ENCODE results near the gene WASF2.

The WASF2 gene

GRCh38 chr1:27430903-27431600, 58.9 kb downstream of the WASF2 start:
- no peak overlapping the region for H3K4me3 ChIP-seq (replicated peaks; ENCODE audit: insufficient read depth, low read length)
- H3K27ac ChIP-seq (replicated peaks): peak overlapping the region; percentile 72
- peak; percentile 25 to 64 for DNase-seq (ENCODE audit: low read depth in 1 of 2, low spot score in 1 of 2)
- no peak for TF ChIP-seq GABPA (IDR thresholded peaks at IDR 0.05; ENCODE audit: low read depth)
- no peak for TF ChIP-seq CTCF (IDR thresholded peaks at IDR 0.05; ENCODE audit: insufficient read depth, low read length)
- TF ChIP-seq REST (IDR thresholded peaks at IDR 0.05; ENCODE audit: insufficient replicate concordance, low read depth): no peak
- peak; percentile 89 for TF ChIP-seq SPI1 (IDR thresholded peaks at IDR 0.05; ENCODE audit: borderline replicate concordance, low read depth)
- no peak for TF ChIP-seq POLR2AphosphoS5 (IDR thresholded peaks at IDR 0.05; ENCODE audit: low read depth)
- no peaks in the 10 kb centered on the region for H3K27me3 ChIP-seq (ENCODE audit: insufficient read depth, poor library complexity, severe bottlenecking)

GRCh38 chr1:27429029-27429425, 60.9 kb downstream of the WASF2 start:
- TF ChIP-seq CTCF (IDR thresholded peaks at IDR 0.05; ENCODE audit: insufficient read depth, low read length): no peak
- no peak for TF ChIP-seq REST (IDR thresholded peaks at IDR 0.05; ENCODE audit: insufficient replicate concordance, low read depth)
- TF ChIP-seq SPI1 (IDR thresholded peaks at IDR 0.05; ENCODE audit: borderline replicate concordance, low read depth): no peak
- TF ChIP-seq POLR2AphosphoS5 (IDR thresholded peaks at IDR 0.05; ENCODE audit: low read depth): no peak
- no peak for TF ChIP-seq GABPA (IDR thresholded peaks at IDR 0.05; ENCODE audit: low read depth)
- H3K4me3 ChIP-seq (replicated peaks; ENCODE audit: insufficient read depth, low read length): no peak overlapping the region
- no peak for DNase-seq (ENCODE audit: low read depth in 1 of 2, low spot score in 1 of 2)
- peak overlapping the region; percentile 72 for H3K27ac ChIP-seq (replicated peaks)
- H3K27me3 ChIP-seq (ENCODE audit: insufficient read depth, poor library complexity, severe bottlenecking): no peaks in the 10 kb centered on the region

- TF ChIP-seq REST (IDR thresholded peaks at IDR 0.05; ENCODE audit: insufficient replicate concordance, low read depth) (no peak), POLR2AphosphoS5 (IDR thresholded peaks at IDR 0.05; ENCODE audit: low read depth) (peak; percentile 47; the same call in 1 of the 2 replicates), SPI1 (IDR thresholded peaks at IDR 0.05; ENCODE audit: borderline replicate concordance, low read depth) (no peak)
- DNase-seq (ENCODE audit: low read depth in 1 of 2, low spot score in 1 of 2): peak; percentile 24 to 87
- Histone ChIP-seq H3K4me3 (replicated peaks; ENCODE audit: insufficient read depth, low read length) (no peak overlapping the region), H3K27me3 (ENCODE audit: insufficient read depth, poor library complexity, severe bottlenecking) (no peaks in the 10 kb centered on the region), H3K27ac (replicated peaks) (peak overlapping the region; percentile 72)
Measured at GRCh38 chr1:27428316-27429028, 61.5 kb downstream of the WASF2 start.
